Activated gamma-delta T cell treated with anti-CD3 and anti-CD28 coated beads, Interleukin-2, amount 50 U/mL, for 16 hours (primary cell): ENCODE measurements around the gene KRTAP5-1.
A peak's percentile ranks its signal among the peaks of the same experiment; 100 is the strongest.

Experiments
- DNase-seq: peaks from one replicate; pipeline ENCODE4 v3.0.0-alpha.2; 2020; ENCODE audit warnings: low read depth

The KRTAP5-1 gene

DNA sequence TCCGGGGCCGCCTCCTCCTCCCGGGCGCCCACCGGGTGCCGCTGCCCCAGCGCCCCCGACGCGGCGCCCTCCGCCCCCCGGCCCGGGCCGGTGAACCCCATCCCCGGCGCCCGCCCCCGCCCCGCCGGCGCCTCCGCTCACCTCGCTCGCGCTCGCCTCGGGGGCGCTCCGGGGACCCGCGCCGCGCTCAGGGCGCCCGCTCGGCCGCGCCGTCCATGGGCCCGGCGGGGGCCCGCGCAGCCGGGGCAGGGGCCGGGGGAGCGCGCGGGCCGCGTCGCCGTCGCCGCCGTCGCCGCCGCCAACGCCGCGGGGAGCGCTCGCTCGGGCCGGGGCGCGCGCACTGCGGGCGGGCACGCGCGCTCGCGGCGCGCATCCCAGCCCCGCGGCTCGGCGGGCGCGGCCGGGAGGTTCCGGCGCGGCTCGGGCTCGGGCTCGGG is 13.3 kb downstream of the KRTAP5-1 start:
- no peak for DNase-seq

DNA sequence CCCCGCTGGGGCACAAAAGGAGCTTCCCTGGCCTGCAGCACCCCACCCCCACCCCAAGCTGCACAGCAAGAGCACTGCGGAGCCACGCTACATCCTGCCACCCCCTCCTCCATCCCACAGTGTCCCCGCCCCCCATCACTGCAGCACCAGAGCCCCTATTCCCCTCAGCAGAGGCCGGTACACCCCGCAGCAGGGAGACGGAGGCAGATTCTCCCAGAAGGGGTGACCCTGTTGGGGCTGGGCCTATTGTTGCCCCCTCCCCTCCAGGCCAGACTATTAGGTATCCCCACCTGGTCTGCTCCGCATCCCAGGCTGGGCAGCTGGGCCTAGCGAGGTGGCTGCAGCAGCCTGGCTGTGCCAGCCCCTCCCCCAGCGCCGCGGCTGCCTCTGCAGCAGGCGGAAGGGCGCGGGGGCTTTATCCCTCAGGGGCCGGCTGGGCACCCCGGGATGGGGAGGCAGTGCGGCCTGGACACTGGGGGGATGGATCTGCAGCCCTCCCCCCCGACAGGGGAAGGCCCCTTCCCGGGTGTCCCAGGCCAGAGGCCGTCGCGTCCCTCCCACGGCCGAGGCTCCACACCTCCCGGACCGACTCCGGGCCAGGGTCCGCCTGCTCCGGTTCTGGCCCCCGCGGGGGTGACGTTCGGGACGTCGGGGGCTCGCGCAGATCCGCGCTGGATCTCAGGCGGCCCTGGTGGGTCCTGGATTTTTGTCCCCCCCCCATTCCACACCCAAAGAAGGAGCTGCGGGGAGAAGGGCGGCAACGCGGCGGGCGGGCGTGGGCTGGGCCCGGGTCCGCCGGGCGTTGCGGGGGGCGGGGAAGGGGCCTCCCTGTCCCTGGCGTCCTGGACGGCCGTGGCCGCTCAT is 14.0 kb downstream of the KRTAP5-1 start:
- DNase-seq = no peak

DNA sequence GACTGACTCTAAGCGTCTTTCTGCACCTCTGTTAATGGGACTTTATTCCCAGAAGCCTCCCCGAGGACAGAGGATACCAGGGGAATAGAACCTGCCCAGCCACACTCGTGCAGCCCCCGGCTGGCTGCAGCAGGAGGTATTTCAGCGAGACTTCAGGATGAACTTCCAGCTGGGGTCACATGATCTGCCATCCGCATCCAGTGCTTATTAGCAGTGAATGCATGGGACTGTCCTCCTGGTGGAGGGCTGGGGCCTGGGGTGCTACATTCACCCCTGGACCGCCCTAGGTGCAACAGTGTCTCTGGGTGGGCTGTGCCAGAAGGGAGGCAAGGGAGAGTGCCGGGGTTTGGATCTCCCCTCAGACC is 14.6 kb downstream of the KRTAP5-1 start:
- DNase-seq = no peak

DNA sequence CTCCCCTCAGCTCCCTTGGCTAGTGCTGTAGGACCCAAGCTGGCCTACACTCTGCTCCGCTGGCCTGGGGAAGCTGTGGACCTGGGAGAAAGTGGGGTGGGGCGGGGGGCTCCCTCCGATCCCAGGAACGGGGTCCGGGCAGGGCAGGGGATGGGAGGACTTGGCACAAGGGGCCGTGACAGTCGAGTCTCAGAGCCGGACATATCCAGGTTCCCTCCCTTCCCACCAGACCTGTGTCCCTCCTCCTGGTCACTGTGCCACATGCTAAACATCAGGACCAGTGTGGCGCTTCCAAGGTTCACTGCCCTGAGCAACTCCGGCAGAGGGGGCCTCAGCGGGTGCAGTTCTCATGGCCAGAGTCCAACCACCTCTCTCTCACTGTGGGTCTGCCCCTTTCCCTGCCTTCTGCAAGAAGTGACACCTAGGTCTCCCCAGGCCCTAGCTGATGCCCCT is 15.1 kb downstream of the KRTAP5-1 start:
- DNase-seq = no peak

DNA sequence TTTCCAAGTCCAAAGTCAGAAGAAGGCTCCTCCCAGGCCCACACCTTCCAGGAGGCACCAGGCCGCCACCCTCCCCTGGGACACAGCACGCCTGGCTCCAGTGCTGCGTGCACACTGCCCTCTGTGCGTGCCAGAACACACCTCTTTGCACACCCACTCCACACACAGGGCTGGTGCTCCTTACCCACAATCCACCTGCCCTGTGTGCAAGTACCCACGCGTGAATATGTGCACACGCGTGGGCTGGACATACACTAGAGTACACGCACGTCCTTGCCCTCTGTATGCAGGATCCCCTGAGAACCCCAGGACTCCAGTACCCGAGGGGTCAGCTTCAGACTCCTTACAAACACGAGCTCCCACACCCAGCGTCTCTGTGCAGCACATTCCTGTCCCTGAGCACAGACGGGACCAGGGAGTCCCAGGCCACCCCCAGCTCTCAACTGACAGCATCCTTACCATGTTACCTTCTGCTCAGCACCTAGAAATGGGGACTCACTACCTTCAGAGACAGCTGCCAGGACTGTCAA is 15.8 kb downstream of the KRTAP5-1 start:
- DNase-seq = no peak

DNA sequence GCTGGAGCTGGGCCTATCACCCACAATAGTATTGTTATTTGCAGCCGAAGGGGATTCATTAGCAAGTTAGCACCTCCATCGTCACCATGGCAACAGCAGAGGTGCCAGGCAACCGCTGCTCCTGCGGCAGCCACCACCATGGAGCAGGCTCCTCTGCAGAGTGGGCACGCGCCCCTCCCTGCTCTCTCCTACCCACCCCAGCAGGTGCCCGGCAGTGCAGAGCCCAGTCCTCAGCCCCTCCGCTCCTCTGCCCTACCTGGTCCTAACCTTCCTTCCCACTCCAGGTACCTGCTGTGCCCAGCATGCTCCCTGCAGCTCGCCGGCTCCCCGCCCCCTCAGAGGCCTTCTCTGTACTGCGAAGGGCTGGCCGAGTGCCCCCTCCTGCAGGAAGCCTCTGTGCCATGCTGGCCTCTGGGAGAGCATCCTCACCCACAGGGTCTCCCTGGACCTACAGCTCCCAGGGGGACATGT is 16.6 kb downstream of the KRTAP5-1 start:
- peak; percentile 36 for DNase-seq

DNA sequence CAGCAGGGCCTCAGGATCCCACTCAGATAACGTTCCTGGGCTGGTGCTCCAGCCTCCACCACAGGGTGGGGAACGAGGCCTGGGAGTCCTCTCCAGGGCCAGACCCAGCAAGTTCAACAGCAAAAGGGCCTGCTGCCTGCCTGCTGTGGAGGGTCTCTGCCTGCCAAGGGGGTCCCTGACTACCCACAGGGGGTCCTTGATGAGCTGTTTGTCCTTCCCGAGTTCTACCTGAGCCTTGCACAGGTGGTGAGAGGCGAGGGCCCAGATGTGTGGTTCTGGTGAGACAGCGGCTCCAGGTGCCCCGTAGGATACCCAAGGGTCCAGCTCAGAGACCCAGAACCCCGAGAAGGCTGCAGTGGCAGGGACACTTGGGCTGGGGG is 17.4 kb downstream of the KRTAP5-1 start:
- DNase-seq = no peak

DNA sequence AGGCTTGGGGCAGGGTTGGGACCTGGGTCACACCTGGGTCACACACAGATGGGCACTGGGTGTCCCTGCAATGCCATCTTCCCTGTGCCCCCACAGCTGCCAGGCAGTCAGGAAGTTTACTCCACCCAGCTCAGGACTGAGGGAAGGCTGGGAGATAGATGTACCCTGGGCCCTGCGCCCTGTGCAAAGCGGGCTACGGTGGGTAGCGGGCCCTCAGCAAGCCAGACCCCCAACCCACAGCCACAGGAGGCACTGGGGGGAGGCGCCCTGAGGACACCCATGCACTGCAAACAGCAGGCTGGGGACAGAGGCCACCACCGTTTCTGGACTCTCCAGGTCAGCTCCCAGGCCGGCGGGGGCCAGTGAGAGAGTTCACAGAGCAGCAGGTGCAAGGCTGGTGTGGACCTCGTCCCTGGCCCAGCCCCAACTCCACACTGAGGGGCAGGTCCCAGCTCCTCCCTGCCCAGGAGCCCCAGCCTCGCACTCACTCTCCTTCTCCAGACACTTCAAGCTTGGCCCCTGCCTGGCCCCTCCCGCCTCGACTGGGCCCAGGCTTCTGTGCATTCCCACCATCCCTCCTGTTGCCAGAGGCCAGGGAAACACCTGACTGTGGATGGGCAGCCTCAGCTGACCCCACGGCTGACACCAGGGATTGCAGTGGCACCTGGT is 17.9 kb downstream of the KRTAP5-1 start:
- DNase-seq = no peak

DNA sequence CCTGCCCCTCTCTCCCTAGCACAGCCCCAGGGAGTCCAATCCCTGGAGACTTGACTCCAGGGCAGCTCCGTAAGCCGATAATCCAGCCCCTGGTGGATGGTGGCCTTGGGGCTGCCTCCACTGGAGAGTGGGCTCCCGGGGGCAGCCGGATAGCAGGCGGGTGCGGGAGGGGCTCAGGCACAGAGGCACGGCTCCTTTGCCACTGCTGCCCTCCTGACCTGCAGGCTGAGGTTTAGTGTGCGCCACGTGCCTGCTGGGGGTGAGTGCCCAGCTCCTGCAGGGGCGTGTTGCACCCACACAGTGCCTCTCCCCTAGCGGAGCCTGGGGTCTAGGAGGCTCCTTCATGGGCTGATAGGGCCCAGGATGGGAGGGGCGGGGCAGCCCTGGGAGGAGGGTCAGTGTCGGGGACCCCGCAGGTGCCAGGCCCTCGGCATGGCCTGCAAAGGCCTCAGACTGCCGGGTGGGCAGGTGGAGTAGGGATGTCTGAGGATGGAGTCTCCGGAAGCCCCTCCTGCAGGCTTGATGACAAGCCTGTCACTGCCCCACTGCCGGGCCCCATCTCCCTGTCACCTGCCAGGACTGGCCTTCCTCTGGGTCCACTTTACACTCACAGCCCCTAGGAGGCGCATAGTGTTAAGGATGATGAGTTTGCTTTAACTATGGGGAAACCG is 18.6 kb downstream of the KRTAP5-1 start:
- no peak for DNase-seq

DNA sequence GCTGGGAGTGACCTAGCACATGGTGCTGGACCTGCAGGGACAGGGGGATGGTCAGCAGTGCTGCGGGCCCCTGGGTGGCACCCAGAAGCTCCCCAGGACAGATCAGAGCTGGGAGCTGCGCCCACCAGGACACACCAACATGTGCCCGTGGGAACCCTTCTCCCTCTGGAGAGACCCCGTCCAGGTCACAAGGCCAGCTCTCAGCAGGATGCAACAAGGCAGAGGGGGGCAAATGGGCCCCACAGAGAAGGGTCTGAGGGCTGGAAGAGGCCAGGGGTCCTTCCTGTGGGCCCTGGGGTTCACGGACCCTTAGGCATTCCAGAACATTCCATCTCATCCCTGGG is 19.2 kb downstream of the KRTAP5-1 start:
- no peak for DNase-seq

DNA sequence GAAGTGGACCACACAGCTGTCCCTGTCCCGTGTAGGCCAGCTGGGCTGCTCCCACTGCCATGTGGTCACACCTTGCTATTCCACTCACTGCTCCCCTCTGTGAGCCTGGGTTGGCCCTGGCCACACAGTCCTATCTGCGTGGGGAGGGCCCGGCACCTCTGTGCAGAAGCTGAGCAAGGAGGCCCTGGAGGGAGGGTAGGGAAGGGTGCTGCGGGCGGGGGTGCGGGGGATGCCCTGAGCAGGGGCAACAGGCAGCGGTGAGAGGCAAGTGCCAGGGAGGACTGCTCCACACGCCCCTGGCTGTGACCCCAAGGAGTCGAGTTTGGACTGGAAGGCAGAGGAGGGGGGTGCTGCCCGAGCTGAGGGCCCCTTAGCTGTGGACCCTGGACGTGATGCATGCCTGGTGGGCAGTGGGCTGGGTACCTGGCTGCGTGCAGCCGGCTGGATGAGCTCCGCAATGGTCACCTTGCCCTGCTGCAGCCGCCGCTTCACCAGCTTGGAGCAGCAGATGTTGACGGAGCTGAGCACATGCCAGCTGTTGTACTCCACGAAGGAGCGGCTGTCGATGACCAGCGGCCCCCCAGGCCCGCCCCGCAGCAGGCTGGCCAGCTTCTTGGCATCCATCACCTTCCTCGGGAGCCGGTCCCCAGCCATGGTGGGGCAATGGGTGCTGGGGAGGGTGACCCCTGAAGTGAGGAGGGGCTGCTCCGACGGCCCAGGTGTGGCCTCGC is 19.7 kb downstream of the KRTAP5-1 start:
- no peak for DNase-seq

DNA sequence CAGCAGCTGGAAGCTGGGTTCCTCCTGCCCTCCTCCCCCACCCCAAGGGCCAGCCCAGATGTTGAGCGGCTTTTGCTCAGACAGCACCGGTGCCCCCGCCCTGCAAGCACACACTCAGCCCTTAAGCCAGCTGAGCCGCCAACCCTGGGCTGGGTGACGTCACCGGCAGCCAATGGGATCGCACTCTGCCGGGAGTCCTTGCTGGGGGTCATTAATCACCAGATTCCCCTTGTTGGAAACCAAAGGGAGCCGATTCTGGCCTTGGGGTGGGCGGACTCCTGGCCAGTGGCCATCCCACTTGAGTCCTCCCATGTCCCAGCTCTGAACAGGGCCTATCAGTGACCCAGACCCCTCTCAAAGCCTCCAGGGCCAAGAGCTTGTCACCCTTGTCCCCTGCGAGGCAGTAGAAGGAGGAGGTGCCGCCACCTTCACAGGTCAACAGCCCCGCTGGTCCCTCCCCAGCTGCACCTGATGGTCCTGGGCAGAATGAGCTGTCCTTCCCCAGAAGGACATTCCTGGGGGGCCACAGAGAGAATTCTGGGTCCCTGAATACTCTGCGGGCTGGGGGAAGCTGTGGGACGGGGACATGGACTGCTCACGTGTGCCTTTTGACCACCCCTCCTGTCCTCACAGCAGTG is 20.4 kb downstream of the KRTAP5-1 start:
- no peak for DNase-seq

DNA sequence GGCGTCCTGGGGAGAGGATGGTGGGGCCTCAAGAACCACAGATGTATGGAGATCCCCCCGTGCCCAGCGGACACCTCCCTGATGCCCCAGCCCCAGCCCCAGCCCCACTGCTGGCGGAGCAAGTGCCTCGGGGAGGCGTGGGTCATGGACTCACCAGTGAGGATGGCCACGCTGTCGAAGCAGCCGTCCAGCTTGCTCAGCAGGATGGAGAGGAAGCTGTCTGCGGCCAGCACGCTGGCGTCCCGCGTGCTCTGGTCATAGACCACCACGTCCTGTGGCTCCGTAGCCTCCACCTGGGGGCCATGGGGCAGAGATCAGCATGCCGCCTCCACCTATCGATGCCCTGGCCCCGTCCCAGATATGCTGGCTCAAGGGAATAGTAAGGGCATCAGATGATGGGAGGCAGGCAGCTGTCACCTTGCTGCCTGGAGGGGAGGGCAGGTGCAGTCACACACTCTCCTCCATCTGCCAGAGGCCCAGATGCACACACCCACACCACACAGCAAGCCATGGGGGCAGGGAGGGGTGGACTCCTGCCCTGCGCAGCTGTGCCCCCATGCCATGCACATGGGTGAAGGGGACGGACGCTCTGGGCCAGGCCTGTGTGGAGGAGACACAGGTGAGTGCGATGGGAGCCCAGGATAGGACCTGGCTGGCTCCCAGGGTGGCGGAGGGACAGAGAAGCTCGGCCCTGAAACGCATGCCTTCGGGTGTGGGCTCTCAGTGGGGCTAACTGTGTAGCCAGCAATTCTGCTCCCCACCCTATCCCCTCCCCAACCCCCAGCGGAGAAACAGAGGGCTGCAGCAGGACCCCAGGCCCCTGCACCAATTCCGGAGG is 21.2 kb downstream of the KRTAP5-1 start:
- DNase-seq = no peak

DNA sequence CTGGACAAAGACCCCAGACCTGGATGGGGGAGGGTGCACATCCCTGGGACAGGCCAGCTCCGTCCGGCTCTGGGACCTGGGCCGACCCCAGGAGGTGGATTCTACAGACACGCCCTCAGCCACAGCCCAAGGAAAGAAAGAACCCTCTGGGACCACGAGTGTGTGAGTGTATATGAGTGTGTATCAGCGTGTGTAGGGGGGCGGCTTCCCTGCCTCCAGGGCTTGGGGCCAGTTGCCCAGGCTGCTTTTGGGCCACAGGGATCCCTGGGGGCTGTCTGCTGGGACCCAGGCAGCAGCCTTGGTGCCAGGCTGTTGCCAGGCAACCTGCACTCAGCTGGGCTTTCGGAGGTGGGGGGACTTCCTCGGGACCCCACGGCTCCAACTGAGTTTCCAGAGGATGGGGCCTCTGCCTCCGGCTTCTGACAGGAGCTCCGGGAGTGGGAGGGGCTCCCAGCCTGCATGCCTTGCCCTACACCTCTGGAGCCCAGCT is 21.9 kb downstream of the KRTAP5-1 start:
- no peak for DNase-seq

DNA sequence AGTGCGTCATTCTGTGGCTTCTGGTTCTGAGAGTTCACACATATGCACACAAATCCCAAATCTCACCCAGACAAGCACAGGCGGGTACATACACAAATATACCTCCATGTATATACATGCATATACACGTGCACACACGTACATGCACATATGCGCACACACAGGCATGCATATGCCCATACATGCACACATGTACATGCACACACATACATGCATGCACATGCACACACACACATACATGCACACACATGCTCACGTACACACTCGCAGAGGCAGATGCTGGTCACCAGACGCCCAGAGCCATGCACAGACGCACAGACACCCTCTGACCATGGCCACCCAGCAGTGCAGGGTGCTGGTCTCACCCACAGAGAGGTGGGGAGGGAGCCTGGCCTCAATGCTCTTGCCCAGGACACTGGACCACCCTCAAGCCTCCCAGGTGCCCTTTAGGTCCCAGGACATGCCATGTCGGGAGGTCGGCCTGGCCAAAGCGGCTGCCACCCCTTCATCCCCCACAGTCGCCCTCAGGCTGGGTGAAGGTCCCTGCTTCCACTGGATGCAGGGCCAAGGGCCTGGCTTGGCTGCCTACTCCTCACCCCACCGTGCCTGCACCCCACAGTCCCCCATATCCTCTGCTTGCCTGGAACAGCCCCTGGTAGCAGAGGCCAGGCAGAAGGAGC is 22.5 kb downstream of the KRTAP5-1 start:
- DNase-seq = no peak

DNA sequence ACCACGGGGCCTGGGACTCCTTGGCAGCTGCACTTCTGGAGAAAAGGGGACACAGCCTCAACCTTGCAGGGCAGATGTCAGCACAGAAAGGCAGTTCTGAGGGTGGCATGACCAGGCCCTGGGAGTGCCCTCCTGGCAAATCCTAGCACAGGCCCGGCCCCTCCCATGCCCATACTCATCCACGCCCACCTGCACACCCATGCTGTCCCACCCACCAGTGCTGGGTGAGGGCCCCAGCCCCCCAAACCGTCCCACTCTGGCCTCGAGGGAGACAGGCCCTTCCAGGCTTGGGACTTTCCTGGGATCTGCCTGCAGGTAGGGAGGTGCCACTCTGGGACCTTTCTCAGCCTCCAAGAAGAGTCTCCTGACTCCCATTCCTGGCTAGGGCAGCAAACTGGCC is 23.1 kb downstream of the KRTAP5-1 start:
- DNase-seq = no peak

DNA sequence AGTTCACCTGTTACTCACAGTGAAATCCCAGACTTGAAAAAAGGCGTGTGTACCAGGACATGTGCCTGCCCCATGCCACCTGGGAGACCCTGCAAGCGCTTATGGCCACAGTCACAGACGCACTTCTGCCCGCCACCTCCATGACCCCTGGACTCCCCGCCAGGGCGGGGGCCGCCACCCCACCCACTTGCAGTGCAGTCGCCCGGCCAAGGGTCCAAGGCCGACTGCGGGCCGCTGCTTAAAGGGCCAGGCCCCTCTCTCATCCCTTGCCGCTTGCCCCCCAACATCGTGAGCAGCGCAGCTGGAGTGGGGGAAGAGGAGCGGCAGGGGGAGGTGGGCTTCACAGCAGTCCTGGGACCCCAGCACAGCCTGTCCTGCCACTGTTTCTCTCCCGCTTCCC is 23.8 kb downstream of the KRTAP5-1 start:
- no peak for DNase-seq

DNA sequence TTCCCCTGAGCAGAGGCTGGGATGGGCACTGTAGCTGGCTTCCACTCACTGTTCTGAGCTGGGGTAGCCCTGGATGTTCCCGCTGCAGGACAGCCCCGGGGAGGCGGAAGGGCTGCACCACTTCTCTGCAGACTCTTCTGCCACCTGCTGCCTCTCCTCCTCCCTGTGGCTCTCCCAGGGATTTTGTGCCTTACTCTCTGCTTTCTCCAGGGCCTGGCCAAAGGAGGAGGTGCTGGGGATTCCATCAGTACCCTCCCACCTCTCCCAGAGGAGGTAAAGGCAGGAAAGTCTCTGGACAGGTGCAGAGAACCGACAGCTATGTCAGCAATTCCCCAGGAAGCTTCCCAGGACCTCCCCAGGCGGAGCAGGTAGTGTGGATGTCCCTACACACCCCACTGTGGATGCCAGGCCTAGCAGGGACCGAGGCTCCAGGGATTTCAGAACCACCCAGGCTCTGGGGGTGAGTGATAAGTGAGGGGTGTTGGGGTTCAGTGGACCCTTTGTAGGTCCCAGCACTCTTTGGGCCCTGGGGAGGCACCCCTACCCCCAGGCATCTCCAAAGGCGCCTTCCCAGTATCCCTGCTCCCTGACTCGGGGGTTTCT is 24.3 kb downstream of the KRTAP5-1 start:
- no peak for DNase-seq

DNA sequence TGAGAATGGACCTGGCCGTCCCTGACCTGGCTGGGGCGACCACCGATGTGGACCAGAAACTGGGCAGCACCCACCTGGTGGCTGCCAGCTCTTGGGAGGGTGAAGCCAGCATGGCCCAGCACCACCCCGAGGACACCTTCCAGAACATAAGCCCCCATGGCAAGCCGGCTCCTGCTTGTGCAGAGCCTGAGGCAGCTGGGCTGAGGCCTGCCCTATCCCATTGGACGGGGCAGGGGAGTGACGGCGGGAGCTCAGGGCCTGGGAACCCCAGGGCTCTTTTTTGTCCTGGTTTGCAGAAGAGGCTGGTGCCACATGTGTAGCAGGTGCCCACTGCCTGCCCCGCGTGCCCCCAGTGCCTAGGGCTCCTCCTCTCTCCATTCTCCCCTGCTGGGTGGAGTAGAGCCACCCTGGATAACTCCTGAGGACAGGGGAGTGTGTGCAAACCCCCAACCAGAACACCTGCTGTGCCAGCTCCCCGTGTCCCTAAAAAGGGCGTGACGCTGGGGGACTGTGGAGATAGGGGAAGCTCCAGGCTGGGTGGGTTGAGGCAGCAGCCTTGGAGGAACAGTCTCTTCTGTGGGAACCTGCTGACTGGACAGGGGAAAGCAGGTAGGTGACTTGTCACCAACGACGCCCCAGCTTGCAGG is 25.0 kb downstream of the KRTAP5-1 start:
- DNase-seq = no peak
